ENCODE data around the gene TAS2R3.
A peak's percentile ranks its signal among the peaks of the same experiment; 100 is the strongest.
"Not testable (repeated sequence)": the region's sequence is repeated elsewhere in the genome, so short reads cannot be mapped to it uniquely, and the experiment has no call there.

The TAS2R3 gene

DNA sequence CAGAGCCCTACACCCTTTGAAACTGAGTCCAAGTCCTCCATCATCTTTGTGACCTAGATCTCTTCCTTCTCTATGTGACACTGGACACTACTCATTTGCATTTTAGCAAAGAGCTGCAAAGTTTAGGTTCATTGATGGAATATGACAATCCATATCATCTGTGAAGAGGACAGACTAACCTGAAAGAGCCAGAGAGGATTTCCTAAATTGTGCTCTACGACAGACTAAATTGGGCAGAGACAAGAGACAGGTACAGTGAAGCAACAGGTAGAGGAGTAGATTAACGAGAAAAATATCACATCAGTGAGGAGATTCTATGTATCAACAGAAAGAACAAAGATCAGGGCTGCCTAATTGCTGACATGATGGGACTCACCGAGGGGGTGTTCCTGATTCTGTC, at the start of gene TAS2R3:
Gene TAS2R3 (plus strand): TSS at position 301 of the 400 bp plus-strand sequence. CDS start 62 bp downstream, at position 363.
- DNase-seq (ENCODE audit: low read depth): no peak

DNA sequence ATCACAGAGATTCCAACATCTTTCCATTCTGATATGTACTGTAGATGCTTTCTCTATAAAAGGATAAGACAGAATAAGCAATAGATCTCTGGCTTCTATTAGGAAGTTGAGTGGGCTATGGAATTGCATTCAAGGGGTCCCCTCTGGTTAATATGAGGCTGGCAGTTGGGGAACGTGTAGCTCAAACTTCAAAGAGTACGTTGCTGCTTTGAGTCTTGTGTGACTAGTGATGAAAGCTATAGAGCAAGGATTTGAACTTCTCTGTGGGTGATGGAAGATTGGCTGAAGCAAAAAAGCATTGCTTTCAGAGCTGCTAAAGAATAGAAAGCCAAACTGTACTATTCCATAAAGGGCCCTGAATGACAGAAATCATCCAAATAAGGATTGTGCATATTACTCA, 49.3 kb upstream of the TAS2R3 start:
- DNase-seq (ENCODE audit: low read depth): no peak

DNA sequence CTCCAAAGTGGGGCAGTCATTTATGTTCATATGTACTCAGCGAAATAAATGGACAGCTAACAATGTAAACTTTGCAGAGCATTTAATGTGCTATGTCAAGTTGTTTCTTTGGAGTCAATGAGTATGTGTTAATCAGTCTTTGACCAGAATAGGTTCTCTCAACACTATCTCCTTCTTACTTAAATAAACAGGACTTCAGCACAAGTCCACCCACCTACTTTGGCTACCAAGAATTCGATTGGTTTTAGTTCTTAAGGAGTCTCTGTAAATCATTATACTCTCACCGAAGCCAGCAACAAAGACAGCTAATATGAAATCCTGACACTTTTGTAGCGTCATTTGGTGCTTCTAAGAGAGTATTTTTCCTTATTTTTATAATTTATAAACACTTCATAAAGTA, 48.9 kb upstream of the TAS2R3 start:
- DNase-seq (ENCODE audit: low read depth): no peak

DNA sequence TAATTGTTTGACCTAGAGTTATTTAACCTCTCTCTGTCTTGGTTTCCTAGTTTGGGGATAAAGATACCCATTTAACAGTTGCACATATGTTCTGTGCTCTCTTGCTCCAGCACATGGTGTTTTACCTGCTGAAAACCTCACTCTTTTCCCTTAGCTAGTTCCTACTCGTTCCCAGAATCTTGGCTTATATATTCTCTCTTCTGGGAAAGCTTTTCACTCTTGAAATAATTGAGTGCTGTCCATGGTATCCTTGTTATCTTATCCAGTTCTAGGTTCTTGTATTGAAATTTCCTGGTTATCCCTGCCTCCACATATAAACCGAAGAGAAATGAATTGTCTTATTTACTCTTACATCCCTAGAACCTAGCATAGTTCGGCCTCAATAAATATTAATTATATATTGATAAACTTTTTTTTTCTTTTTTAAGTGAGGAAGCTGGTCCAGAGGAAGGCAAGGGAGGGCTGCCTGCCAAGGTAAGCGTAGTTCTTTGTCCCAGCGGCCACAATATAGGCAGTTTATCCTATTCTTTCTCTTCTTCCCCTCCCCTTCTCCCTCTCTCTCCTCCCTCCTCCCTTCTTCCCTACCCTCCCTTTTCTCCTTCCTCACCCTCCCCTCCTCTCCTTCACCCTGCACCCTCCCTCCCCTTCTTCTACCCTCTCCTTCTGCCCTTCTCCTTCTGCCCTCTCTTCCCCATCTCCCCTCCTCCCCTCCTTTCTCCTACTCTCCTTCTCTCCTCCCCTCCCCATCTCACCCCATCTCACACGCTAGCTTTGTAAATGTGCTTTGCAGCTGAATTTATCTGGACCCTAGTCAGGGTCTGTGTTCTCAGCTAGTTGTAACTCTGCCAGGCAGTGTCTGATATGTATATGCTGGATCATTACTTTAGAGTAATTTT, 47.9 kb upstream of the TAS2R3 start:
- DNase-seq (ENCODE audit: low read depth): no peak

GRCh38 chr7:141717450-141717849, 46.4 kb upstream of the TAS2R3 start:
- DNase-seq (ENCODE audit: low read depth): no peak

DNA sequence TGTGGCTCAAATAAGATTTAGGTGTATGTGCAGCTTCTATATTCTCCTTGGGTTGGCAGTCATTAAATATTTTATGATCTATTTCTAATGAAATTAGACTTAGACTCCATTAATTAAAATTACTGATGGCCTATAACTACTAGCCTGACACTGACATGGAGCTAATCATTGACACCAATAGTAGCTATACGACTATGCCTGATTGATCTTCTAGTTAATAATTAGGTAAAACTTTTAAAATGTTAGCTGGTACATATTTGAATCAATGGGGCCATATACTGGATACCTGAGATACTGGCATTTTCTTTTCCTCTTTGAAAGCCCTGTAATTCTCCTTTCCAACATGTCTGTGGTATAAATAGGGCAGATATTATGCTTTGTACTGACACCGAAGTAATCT, 41.4 kb upstream of the TAS2R3 start:
- no peak for DNase-seq (ENCODE audit: low read depth)

DNA sequence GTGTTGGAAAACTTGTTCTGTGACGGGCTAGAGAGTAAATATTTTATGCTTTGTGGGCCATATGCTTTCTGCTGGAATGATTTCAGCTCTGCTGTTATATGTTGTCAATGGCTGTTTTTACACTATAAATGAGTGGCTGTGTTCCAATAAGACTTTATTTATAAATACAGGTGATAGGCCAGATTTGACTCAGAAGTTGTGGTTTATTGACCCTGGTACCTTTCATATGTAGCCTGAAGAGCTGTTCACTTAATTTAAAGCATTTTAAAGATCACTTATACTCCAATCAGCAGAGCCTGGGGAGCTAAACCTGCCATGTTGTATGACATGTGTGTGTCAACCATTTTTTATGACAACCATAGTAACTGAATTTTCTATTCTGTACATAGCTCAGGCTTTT, 34.9 kb upstream of the TAS2R3 start:
- DNase-seq (ENCODE audit: low read depth): no peak

DNA sequence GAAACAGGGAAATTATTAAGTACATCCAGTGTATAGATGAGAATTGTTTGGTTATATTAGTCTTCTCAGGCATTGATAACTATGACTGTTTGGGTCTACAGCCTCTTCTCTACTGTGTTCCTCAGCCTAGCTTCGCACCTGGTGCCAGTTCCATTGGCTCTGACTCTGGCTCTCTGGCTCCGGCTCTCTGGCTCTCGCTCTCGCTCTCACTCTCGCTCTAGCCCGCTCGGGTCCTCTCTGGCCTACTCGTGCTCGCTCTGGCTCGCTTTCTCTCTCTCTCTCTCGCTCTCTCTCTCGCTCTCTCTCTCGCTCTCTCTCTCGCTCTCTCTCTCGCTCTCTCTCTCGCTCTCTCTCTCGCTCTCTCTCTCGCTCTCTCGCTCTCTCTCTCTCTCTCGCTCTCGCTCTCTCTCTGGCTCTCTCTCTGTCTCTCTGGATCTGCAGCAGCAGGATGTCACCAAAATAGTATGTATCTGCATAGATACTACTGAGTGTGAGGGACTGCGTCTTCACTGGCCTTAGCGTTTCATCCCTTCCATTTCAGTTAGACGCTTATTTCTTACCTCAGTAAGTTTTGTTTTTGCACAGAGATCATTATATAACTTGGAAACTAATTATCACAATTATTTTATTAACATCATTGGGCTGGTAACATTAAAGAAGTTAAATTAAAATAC, 32.3 kb upstream of the TAS2R3 start:
- DNase-seq (ENCODE audit: low read depth): no peak

GRCh38 chr7:141737118-141737835, 26.6 kb upstream of the TAS2R3 start:
- DNase-seq (ENCODE audit: low read depth): no peak

- peak; percentile 76 for DNase-seq (ENCODE audit: low read depth)
Observed at GRCh38 chr7:141737836-141738591, 25.9 kb upstream of the TAS2R3 start, which contains the start of gene SSBP1. SSBP1 (plus strand) TSS chr7:141738358; CDS start chr7:141739167, 809 bp downstream.

DNA sequence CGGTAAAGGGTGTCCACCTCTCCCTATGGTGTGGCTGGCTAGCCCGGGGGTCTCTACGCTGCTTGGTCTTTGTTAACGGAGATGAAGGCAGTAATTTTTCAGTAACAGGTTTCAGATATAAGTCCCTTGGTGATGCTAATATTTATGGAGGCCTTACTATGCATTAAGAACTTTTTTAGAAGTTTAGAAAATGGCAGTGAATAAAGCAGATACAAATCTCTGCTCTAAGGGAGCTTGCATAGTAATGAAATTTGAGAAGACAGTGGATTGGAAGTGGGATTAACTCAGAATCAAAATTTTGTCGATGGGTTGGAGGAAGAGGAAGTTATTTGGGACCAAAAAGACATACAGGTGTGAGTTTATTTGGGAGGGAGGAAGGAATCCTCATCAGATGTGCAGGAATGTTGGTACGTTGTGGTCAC, 25.3 kb upstream of the TAS2R3 start:
- DNase-seq (ENCODE audit: low read depth): no peak

DNA sequence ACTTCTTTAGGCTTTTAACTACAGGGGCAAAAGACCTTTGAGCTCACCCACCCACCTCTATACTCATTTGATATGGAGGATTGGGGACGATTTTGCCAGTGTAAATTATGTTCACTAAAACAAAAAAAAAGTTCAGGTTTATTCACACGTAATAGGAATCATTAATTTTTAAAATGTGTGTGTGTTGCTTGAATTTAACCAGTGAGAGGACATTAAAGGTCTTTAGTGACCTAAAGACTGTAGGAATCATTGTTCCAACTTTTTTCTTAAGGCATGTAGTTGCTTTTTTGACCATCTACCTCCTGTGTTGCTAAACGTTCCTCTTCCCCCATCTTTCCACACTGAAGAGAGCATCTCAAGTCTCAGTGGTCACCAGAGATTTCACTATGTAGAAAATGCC, 24.6 kb upstream of the TAS2R3 start:
- DNase-seq (ENCODE audit: low read depth): no peak

DNA sequence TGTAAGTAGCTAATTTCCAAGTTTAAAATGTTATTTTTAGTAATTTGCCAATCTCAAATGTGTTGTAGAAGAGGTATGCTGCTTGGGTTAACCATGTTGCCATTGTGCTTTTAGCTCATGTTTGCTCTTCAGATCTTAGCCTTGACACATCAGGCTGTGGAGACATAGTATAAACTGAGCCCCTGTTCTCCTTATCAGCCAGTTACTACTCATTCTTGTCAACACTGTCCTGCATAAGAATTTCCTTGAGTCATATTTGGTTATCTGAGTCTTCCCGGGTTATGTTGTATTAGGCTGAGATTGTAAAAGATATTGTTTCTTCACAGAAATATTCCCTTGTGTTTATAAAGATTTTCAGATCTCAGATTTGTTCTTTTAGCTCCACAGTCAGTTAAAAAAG, 21.7 kb upstream of the TAS2R3 start:
- no peak for DNase-seq (ENCODE audit: low read depth)

GRCh38 chr7:141744131-141744530, 19.8 kb upstream of the TAS2R3 start:
- no peak for DNase-seq (ENCODE audit: low read depth)

DNA sequence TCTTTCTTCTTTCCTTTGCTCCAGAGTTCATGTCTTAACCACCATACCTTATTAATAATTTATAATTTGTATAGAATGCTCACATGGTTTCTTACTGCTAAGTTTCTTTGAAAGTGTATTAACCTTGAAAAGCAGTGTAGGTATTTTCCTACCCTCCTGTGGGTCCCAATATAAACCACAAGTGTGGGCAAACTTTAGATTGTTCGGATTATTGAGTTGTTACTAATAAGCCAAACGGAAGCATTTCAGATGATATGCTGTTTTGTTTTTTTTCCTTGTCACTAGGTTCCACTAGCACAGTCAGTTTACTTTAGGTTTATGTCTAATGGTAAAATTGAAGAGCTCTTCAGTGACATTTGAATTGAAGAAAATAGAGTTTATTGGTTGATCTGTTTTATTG, 15.5 kb upstream of the TAS2R3 start:
- no peak for DNase-seq (ENCODE audit: low read depth)

- not testable (repeated sequence) for DNase-seq (ENCODE audit: low read depth)
Observed at GRCh38 chr7:141751904-141752303, 12.0 kb upstream of the TAS2R3 start.

DNA sequence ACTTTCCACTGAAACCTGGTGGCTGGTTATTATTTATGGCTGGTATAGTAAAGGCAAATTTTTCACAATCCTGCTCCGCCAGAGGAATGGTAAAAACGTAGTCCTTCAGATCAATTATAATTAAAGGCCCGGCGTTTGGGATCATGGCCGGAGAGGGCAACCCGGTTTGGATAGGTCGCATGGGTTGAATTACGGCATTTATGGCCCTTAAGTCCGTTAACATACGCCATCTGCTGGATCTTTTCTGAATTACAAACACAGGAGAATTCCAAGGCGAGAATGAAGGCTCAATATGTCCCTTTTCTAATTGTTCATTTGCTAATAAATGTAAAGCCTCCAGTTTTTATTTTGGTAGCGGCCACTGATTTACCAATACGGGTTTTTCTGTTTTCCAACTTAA, 11.3 kb upstream of the TAS2R3 start:
- no peak for DNase-seq (ENCODE audit: low read depth)

DNA sequence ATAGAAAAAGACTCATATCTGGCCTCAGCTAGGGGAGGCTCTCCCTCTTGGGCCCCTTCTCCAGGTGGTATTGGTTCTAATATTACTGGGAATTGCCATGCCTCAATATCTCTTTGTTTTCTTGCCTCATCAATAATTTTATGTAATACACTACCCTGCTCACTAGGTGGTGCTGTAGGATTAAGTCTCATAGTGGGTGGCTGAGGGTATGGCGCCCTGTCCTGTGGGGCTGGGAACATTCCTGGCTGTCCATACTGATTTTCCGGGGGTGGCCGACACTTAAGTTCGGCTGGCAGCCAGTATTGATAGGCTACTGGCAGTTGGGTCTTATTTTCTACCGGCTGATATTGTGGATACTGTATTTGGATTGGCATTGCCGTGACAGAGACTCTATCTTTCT, 9.0 kb upstream of the TAS2R3 start:
- DNase-seq (ENCODE audit: low read depth): no peak

- not testable (repeated sequence) for DNase-seq (ENCODE audit: low read depth)
Observed at GRCh38 chr7:141770083-141770583, 6.2 kb downstream of the TAS2R3 start.

DNA sequence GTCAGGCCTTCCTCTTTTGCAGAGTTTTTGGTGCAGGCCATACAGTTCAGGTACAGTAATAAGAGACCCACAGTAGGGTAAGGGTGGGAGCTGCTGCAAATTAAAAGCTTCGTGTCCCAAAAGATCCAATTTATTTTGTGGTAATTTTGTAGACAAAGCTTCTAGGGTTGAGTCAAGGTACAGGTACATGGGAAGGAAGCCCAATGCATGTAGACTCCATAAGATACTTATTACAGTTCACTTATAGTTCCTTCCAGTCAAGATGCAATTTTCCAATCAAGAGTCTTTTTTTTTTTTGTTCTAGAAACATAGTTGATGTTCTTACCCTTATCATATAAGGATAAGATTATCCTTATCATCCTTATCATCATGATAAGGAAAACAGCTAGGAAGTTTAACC, 12.5 kb downstream of the TAS2R3 start, which contains the start of gene TAS2R4:
Gene TAS2R4 (plus strand): TSS at position 301 of the 400 bp plus-strand sequence. CDS start 1,815 bp downstream, outside the sequence.
- DNase-seq (ENCODE audit: low read depth): no peak
